Naive thymus-derived CD4-positive, alpha-beta T cell (primary cell): ENCODE results near the gene MCUB. TPM values are rescaled to one million over a fixed set of nuclear protein-coding genes. Genes with fewer than 3 reads are reported as not detected.
"Not testable (repeated sequence)": the region's sequence is repeated elsewhere in the genome, so short reads cannot be mapped to it uniquely, and the experiment has no call there.

Experiments used
- ATAC-seq: fragments of 150-1000 bp; cut with Tn5 transposase; 2 replicates; pipeline ENCODE4 v1.10.0; 2021; ENCODE audit warnings: mild to moderate bottlenecking, moderate library complexity
- CTCF ChIA-PET: fragments of 350-600 bp; sonication (Branson Sonifier 250); formaldehyde crosslinking; loops from one replicate; lab custom pipeline; 2021; ENCODE audit warnings: antibody characterized with exemption; lab: Charles Lee
- POLR2A ChIA-PET: fragments of 350-600 bp; sonication (Branson Sonifier 250); formaldehyde crosslinking; loops from one replicate; lab custom pipeline; 2021; ENCODE audit warnings: antibody characterized with exemption, inconsistent platforms; lab: Charles Lee
- DNase-seq, 9 donors: peaks; one replicate each; pipeline versions ENCODE4 v3.0.0 to v3.0.0-alpha.2; 2020 to 2022; ENCODE audit warnings: mixed read lengths in 1 of 9
- H3K27ac ChIP-seq: one replicate; pipeline ENCODE4 v1.7.0; 2013; ENCODE audit warnings: mild to moderate bottlenecking, low read depth, low read length, moderate library complexity
- H3K27me3 ChIP-seq, 2 donors: one replicate each; pipeline ENCODE4 v1.7.0; 2013; ENCODE audit warnings: low read length in 2 of 2, mild to moderate bottlenecking in 2 of 2, moderate library complexity in 2 of 2; ENCODE audit not compliant: control insufficient read depth in 2 of 2, insufficient read depth in 2 of 2
- H3K36me3 ChIP-seq, 3 experiments: 1 replicate in 2 of 3; 2 replicates in 1 of 3; pipeline ENCODE4 v1.7.0; 2013; ENCODE audit warnings: low read length in 3 of 3, mild to moderate bottlenecking in 3 of 3, moderate library complexity in 1 of 3; ENCODE audit not compliant: insufficient read depth in 3 of 3, control insufficient read depth in 2 of 3
- H3K4me1 ChIP-seq, 2 donors: one replicate each; pipeline ENCODE4 v1.7.0; 2013; ENCODE audit warnings: low read length in 2 of 2, mild to moderate bottlenecking in 2 of 2, moderate library complexity in 1 of 2; ENCODE audit not compliant: control insufficient read depth in 2 of 2, insufficient read depth in 2 of 2
- H3K4me3 ChIP-seq: 2 replicates; pipeline ENCODE4 v1.7.0; 2013; ENCODE audit warnings: mild to moderate bottlenecking, low read length
- H3K9me3 ChIP-seq, 3 experiments: 1 replicate in 2 of 3; 2 replicates in 1 of 3; pipeline ENCODE4 v1.7.0; 2013; ENCODE audit warnings: low read length in 3 of 3; ENCODE audit not compliant: control insufficient read depth in 2 of 3
- H3K27ac Mint-ChIP-seq, 9 donors: one replicate each; pipeline ENCODE4 v1.8.0; 2020 to 2022; ENCODE audit warnings: mixed read lengths in 9 of 9, mild to moderate bottlenecking in 8 of 9, moderate library complexity in 5 of 9, inconsistent platforms in 2 of 9
- H3K27me3 Mint-ChIP-seq, 5 donors: one replicate each; pipeline ENCODE4 v1.8.0; 2021 to 2022; ENCODE audit warnings: mixed read lengths in 5 of 5, mild to moderate bottlenecking in 1 of 5
- H3K36me3 Mint-ChIP-seq, 5 donors: one replicate each; pipeline ENCODE4 v1.8.0; 2020 to 2022; ENCODE audit warnings: mixed read lengths in 5 of 5, mild to moderate bottlenecking in 3 of 5, inconsistent platforms in 1 of 5
- H3K4me1 Mint-ChIP-seq, 7 donors: one replicate each; pipeline ENCODE4 v1.8.0; 2020 to 2022; ENCODE audit warnings: mixed read lengths in 7 of 7, mild to moderate bottlenecking in 3 of 7, inconsistent platforms in 1 of 7
- H3K4me3 Mint-ChIP-seq, 10 donors: one replicate each; pipeline ENCODE4 v1.8.0; 2020 to 2022; ENCODE audit warnings: mild to moderate bottlenecking in 10 of 10, mixed read lengths in 10 of 10, moderate library complexity in 6 of 10, inconsistent platforms in 2 of 10
- H3K9me3 Mint-ChIP-seq, 11 donors: one replicate each; pipeline ENCODE4 v1.8.0; 2020 to 2022; ENCODE audit warnings: mixed read lengths in 11 of 11, mild to moderate bottlenecking in 4 of 11, inconsistent platforms in 1 of 11, moderate library complexity in 1 of 11
- intact Hi-C, 2 donors: fragments of 100-400 bp; cut with micrococcal nuclease; formaldehyde crosslinking; loops; one replicate each; pipeline ENCODE4 v1.15.1; 2023
- polyA plus RNA-seq, 2 donors: library from polyadenylated mRNA; unstranded; fragments of 300-500 nt; fragmentation: Illumina TruSeq; gene quantifications; one replicate each; pipeline ENCODE4 v1.2.3, GENCODE V29; 2021
- total RNA-seq, 6 experiments: library from RNA in 5 of 6; stranded (reverse) in 5 of 6; gene quantifications; 1 replicate in 5 of 6; 2 replicates in 1 of 6; pipeline ENCODE4 v1.2.3 and lab custom pipeline; 2021 to 2026

Gene MCUB
- total and polyA plus RNA-seq, 7 experiments from 2014 or later, result 83.4 to 207 (median 164) TPM

- ChIA-PET POLR2A (interaction anchor here (0.9 kb wide), 1 partner anchor 15 kb away, joined by 3 read pairs; no protein-coding TSS in a partner anchor), CTCF (interaction anchor here (0.8 kb wide), 1 partner anchor 34 kb away, joined by 4 read pairs; no protein-coding TSS in a partner anchor)
- intact Hi-C loops, result no loop called here
- Mint-ChIP-seq H3K4me1 (peaks cover 6 to 63% (median 56%) of the 10 kb centered on the region in 7 donors), H3K27me3 (no peaks in the 10 kb centered on the region), H3K4me3 (peak overlapping the region in 2 of 10 donors; percentile 22 to 24), H3K27ac (peak overlapping the region; percentile 1 to 85 (median 72)), H3K9me3 (peaks cover 0 to 11% (median 0%) of the 10 kb centered on the region in 11 donors), H3K36me3 (peaks cover 0 to 58% (median 55%) of the 10 kb centered on the region in 5 donors)
- Histone ChIP-seq H3K4me1 (no peaks in the 10 kb centered on the region), H3K4me3 (no peak overlapping the region), H3K9me3 (no peaks in the 10 kb centered on the region), H3K36me3 (peaks cover 0 to 20% (median 0%) of the 10 kb centered on the region in 3 experiments), H3K27me3 (no peaks in the 10 kb centered on the region), H3K27ac (peak overlapping the region; percentile 10)
- DNase-seq (no peak), ATAC-seq (peak; percentile 44)
Measured at GRCh38 chr4:109676886-109677285, 116.8 kb downstream of the MCUB start.

GRCh38 chr4:109678472-109678871 lies 118.4 kb downstream of the MCUB start:
- H3K4me3 Mint-ChIP-seq, H3K9me3 ChIP-seq, H3K27me3 ChIP-seq, intact Hi-C loops, H3K27ac ChIP-seq, H3K4me1 ChIP-seq, DNase-seq, H3K27me3 Mint-ChIP-seq, H3K9me3 Mint-ChIP-seq, H3K4me3 ChIP-seq, ATAC-seq, H3K27ac Mint-ChIP-seq: not testable (repeated sequence)
- ChIA-PET CTCF (interaction anchor here (0.7 kb wide), 1 partner anchor 24 kb away, joined by 3 read pairs; no protein-coding TSS in a partner anchor), POLR2A (interaction anchor here (0.8 kb wide), 1 partner anchor 64 kb away, joined by 6 read pairs; no protein-coding TSS in a partner anchor)
- Mint-ChIP-seq H3K36me3 (peaks cover 0 to 67% (median 55%) of the 10 kb centered on the region in 5 donors), H3K4me1 (peaks cover 8 to 69% (median 58%) of the 10 kb centered on the region in 7 donors)
- H3K36me3 ChIP-seq, result peaks cover 0 to 28% (median 0%) of the 10 kb centered on the region in 3 experiments

GRCh38 chr4:109678925-109679324 lies 118.9 kb downstream of the MCUB start:
- H3K4me1 Mint-ChIP-seq, result peaks cover 8 to 68% (median 57%) of the 10 kb centered on the region in 7 donors
- intact Hi-C loops, H3K27me3 Mint-ChIP-seq, H3K9me3 ChIP-seq, H3K4me3 Mint-ChIP-seq, H3K4me3 ChIP-seq, H3K9me3 Mint-ChIP-seq, H3K27ac ChIP-seq, H3K4me1 ChIP-seq, DNase-seq, ATAC-seq, H3K27me3 ChIP-seq: not testable (repeated sequence)
- ChIA-PET CTCF (interaction anchor here (0.7 kb wide), 2 partner anchors 10 to 23 kb away, joined by 3 read pairs; no protein-coding TSS in a partner anchor), POLR2A (interaction anchor here (0.8 kb wide), 1 partner anchor 63 kb away, joined by 6 read pairs; no protein-coding TSS in a partner anchor)
- H3K36me3 ChIP-seq, result peaks cover 0 to 28% (median 0%) of the 10 kb centered on the region in 3 experiments
- peaks cover 0 to 67% (median 54%) of the 10 kb centered on the region in 5 donors for H3K36me3 Mint-ChIP-seq
- H3K27ac Mint-ChIP-seq, result peak overlapping the region in 2 of 9 donors; percentile 22 to 65

GRCh38 chr4:109682875-109683274 lies 122.8 kb downstream of the MCUB start:
- Mint-ChIP-seq H3K27me3 (no peaks in the 10 kb centered on the region), H3K36me3 (peaks cover 14 to 64% (median 56%) of the 10 kb centered on the region in 5 donors), H3K9me3 (peaks cover 0 to 2% (median 0%) of the 10 kb centered on the region in 11 donors), H3K4me3 (peak overlapping the region in 1 of 10 donors; percentile 12), H3K27ac (peak overlapping the region in 8 of 9 donors; percentile 26 to 87 (median 50)), H3K4me1 (peaks cover 11 to 58% (median 39%) of the 10 kb centered on the region in 7 donors)
- no peak overlapping the region for H3K27ac ChIP-seq
- DNase-seq, result no peak
- no peaks in the 10 kb centered on the region for H3K27me3 ChIP-seq
- POLR2A ChIA-PET, result interaction anchor here (0.8 to 1.2 kb wide), 2 partner anchors 18 to 24 kb away, joined by 3 read pairs; no protein-coding TSS in a partner anchor
- intact Hi-C loops, result no loop called here
- peaks cover 7 to 56% (median 14%) of the 10 kb centered on the region in 3 experiments for H3K36me3 ChIP-seq
- CTCF ChIA-PET, result interaction anchor here (0.5 kb wide), 2 partner anchors 49 to 51 kb away, joined by 3 read pairs; no protein-coding TSS in a partner anchor
- no peak for ATAC-seq
- no peaks in the 10 kb centered on the region for H3K9me3 ChIP-seq
- H3K4me3 ChIP-seq, result no peak overlapping the region
- H3K4me1 ChIP-seq, result no peaks in the 10 kb centered on the region

GRCh38 chr4:109683621-109684253 lies 123.7 kb downstream of the MCUB start:
- H3K36me3 ChIP-seq, result peaks cover 7 to 60% (median 16%) of the 10 kb centered on the region in 3 experiments
- H3K4me1 ChIP-seq, result no peaks in the 10 kb centered on the region
- ChIA-PET CTCF (interaction anchor here (0.5 kb wide), 1 partner anchor 48 kb away, joined by 3 read pairs; no protein-coding TSS in a partner anchor), POLR2A (interaction anchor here (0.5 to 1.2 kb wide), 3 partner anchors 19 to 148 kb away, joined by 3 to 6 read pairs (median 3); partner anchors contain the start of gene GAR1)
- Mint-ChIP-seq H3K9me3 (peaks cover 0 to 2% (median 0%) of the 10 kb centered on the region in 11 donors), H3K36me3 (peaks cover 14 to 67% (median 61%) of the 10 kb centered on the region in 5 donors), H3K4me3 (peak overlapping the region in 1 of 10 donors; percentile 9), H3K4me1 (peaks cover 11 to 63% (median 39%) of the 10 kb centered on the region in 7 donors), H3K27me3 (no peaks in the 10 kb centered on the region), H3K27ac (peak overlapping the region in 8 of 9 donors; percentile 3 to 87 (median 55))
- DNase-seq, result no peak
- ATAC-seq, result no peak
- H3K9me3 ChIP-seq, result no peaks in the 10 kb centered on the region
- H3K4me3 ChIP-seq, result no peak overlapping the region
- H3K27ac ChIP-seq, result no peak overlapping the region
- H3K27me3 ChIP-seq, result no peaks in the 10 kb centered on the region
- intact Hi-C loops, result no loop called here

- Mint-ChIP-seq H3K27ac (peak overlapping the region in 6 of 9 donors; percentile 37 to 87 (median 65)), H3K4me1 (peaks cover 7 to 66% (median 39%) of the 10 kb centered on the region in 7 donors), H3K9me3 (peaks cover 0 to 2% (median 0%) of the 10 kb centered on the region in 11 donors), H3K27me3 (no peaks in the 10 kb centered on the region), H3K4me3 (no peak overlapping the region), H3K36me3 (peaks cover 14 to 61% (median 58%) of the 10 kb centered on the region in 5 donors)
- H3K27ac ChIP-seq, result no peak overlapping the region
- ChIA-PET POLR2A (interaction anchor here (0.5 to 0.9 kb wide), 4 partner anchors 13 to 106 kb away, joined by 3 read pairs; no protein-coding TSS in a partner anchor), CTCF (interaction anchor here (0.7 kb wide), 1 partner anchor 61 kb away, joined by 7 read pairs; no protein-coding TSS in a partner anchor)
- no peaks in the 10 kb centered on the region for H3K4me1 ChIP-seq
- H3K9me3 ChIP-seq, result no peaks in the 10 kb centered on the region
- H3K27me3 ChIP-seq, result no peaks in the 10 kb centered on the region
- intact Hi-C loops, result no loop called here
- peaks cover 7 to 65% (median 20%) of the 10 kb centered on the region in 3 experiments for H3K36me3 ChIP-seq
- ATAC-seq (no peak), DNase-seq (no peak)
- H3K4me3 ChIP-seq, result no peak overlapping the region
Measured at GRCh38 chr4:109684727-109685126, 124.7 kb downstream of the MCUB start.
